Caco-2 (cell line): ENCODE data around the gene EEPD1. TPM values are rescaled to one million over a fixed set of nuclear protein-coding genes. Genes with fewer than 3 reads are reported as not detected.

Experiments
- BruUV-seq: library from RNA; stranded (reverse); fragments of 400-500 nt; replicated peaks from 2 replicates; lab custom pipeline; 2021; lab: Mats Ljungman, UMichigan
- CTCF ChIA-PET: fragments of 300-600 bp; sonication (Branson Sonifier 250); formaldehyde crosslinking; loops from one replicate; lab custom pipeline; 2022; ENCODE audit warnings: antibody characterized with exemption; lab: Charles Lee
- POLR2A ChIA-PET: fragments of 300-600 bp; sonication (Branson Sonifier 250); formaldehyde crosslinking; loops from one replicate; lab custom pipeline; 2022; ENCODE audit warnings: antibody characterized with exemption; lab: Charles Lee
- DNase-seq, 2 experiments: peaks; one replicate each; pipeline versions ENCODE4 v3.0.0 to v3.0.0-alpha.2; 2020 to 2022
- H3K27me3 ChIP-seq: replicated peaks from 2 replicates; pipeline ENCODE4 v1.6.0; 2011; ENCODE audit warnings: low read length; ENCODE audit not compliant: control insufficient read depth, insufficient read depth
- H3K36me3 ChIP-seq: 2 replicates; pipeline ENCODE4 v1.5.1; 2011; ENCODE audit warnings: low read length; ENCODE audit not compliant: control insufficient read depth, insufficient read depth
- H3K4me1 ChIP-seq: fragments of 250-450 bp; sonication (Bioruptor Pico); 2 replicates; pipeline ENCODE4 v1.5.1; 2020; ENCODE audit warnings: mild to moderate bottlenecking
- H3K4me3 ChIP-seq: 2 replicates; pipeline ENCODE4 v1.5.1; 2011; ENCODE audit warnings: low read depth, mild to moderate bottlenecking, control low read depth, low read length
- H3K9me3 ChIP-seq: fragments of 250-450 bp; sonication (Bioruptor Pico); 2 replicates; pipeline ENCODE4 v1.5.1; 2020; ENCODE audit warnings: mild to moderate bottlenecking, moderate library complexity
- H3K27ac Mint-ChIP-seq: one replicate; pipeline ENCODE4 v1.8.0; 2022; ENCODE audit warnings: mixed read lengths; ENCODE audit not compliant: unreplicated experiment
- H3K27me3 Mint-ChIP-seq: one replicate; pipeline ENCODE4 v1.8.0; 2022; ENCODE audit warnings: mixed read lengths; ENCODE audit not compliant: insufficient read depth, unreplicated experiment
- H3K36me3 Mint-ChIP-seq: one replicate; pipeline ENCODE4 v1.8.0; 2022; ENCODE audit warnings: mild to moderate bottlenecking, mixed read lengths; ENCODE audit not compliant: insufficient read depth, unreplicated experiment
- H3K4me1 Mint-ChIP-seq: one replicate; pipeline ENCODE4 v1.8.0; 2022; ENCODE audit warnings: low read depth, mixed read lengths; ENCODE audit not compliant: unreplicated experiment
- H3K4me3 Mint-ChIP-seq: one replicate; pipeline ENCODE4 v1.8.0; 2022; ENCODE audit warnings: mild to moderate bottlenecking, moderate library complexity, mixed read lengths; ENCODE audit not compliant: unreplicated experiment
- H3K9me3 Mint-ChIP-seq: one replicate; pipeline ENCODE4 v1.8.0; 2022; ENCODE audit warnings: mixed read lengths; ENCODE audit not compliant: unreplicated experiment
- intact Hi-C: fragments of 100-400 bp; cut with micrococcal nuclease; formaldehyde crosslinking; loops from one replicate; pipeline ENCODE4 v1.10.0; 2022; ENCODE audit not compliant: unreplicated experiment
- total RNA-seq: library from RNA; stranded (reverse); gene quantifications from 2 replicates; pipeline ENCODE4 v1.2.3, GENCODE V29; 2022
- TF ChIP-seq, protein P1 (sequence below), 2 experiments: fragments of 200-600 bp in 1 of 2; IDR thresholded peaks; 1 replicate in 1 of 2; 2 replicates in 1 of 2; pipeline versions ENCODE4 v1.5.1 to v1.8.0; 2011 to 2022; ENCODE audit warnings: antibody characterized with exemption in 1 of 2, control low read depth in 1 of 2, inconsistent platforms in 1 of 2, low read depth in 1 of 2, low read length in 1 of 2, mild to moderate bottlenecking in 1 of 2, moderate library complexity in 1 of 2; ENCODE audit not compliant: insufficient read depth in 1 of 2, severe bottlenecking in 1 of 2, unreplicated experiment in 1 of 2

The EEPD1 gene
- total RNA-seq, 1 experiment from 2014 or later = 1.8 TPM

- H3K36me3 Mint-ChIP-seq = no peaks in the 10 kb centered on the region
- peaks cover 5% of the 10 kb centered on the region; the same call in 1 of the 2 replicates for H3K4me1 ChIP-seq
- BruUV-seq = no TSS peak
Measured at GRCh38 chr7:36275735-36276284, 122.8 kb downstream of the EEPD1 start.

GRCh38 chr7:36276428-36277248 is 123.6 kb downstream of the EEPD1 start:
- TF ChIP-seq, protein P1, sequence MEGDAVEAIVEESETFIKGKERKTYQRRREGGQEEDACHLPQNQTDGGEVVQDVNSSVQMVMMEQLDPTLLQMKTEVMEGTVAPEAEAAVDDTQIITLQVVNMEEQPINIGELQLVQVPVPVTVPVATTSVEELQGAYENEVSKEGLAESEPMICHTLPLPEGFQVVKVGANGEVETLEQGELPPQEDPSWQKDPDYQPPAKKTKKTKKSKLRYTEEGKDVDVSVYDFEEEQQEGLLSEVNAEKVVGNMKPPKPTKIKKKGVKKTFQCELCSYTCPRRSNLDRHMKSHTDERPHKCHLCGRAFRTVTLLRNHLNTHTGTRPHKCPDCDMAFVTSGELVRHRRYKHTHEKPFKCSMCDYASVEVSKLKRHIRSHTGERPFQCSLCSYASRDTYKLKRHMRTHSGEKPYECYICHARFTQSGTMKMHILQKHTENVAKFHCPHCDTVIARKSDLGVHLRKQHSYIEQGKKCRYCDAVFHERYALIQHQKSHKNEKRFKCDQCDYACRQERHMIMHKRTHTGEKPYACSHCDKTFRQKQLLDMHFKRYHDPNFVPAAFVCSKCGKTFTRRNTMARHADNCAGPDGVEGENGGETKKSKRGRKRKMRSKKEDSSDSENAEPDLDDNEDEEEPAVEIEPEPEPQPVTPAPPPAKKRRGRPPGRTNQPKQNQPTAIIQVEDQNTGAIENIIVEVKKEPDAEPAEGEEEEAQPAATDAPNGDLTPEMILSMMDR (IDR thresholded peaks at IDR 0.05; ENCODE audit: insufficient read depth in 1 of 2, low read depth in 1 of 2, low read length in 1 of 2, severe bottlenecking in 1 of 2, unreplicated experiment in 1 of 2) = no peak
- Histone ChIP-seq H3K9me3 (no peaks in the 10 kb centered on the region), H3K36me3 (no peaks in the 10 kb centered on the region), H3K4me1 (peaks cover 5% of the 10 kb centered on the region; the same call in 1 of the 2 replicates), H3K4me3 (no peak overlapping the region), H3K27me3 (no peaks in the 10 kb centered on the region)
- Mint-ChIP-seq H3K27me3 (no peaks in the 10 kb centered on the region), H3K36me3 (no peaks in the 10 kb centered on the region), H3K9me3 (no peaks in the 10 kb centered on the region), H3K27ac (no peak overlapping the region), H3K4me1 (peaks cover 5% of the 10 kb centered on the region), H3K4me3 (no peak overlapping the region)
- no TSS peak for BruUV-seq
- intact Hi-C loops = no loop called here
- no peak for DNase-seq
- POLR2A ChIA-PET = no interaction called here
- CTCF ChIA-PET = no interaction called here

More at GRCh38 chr7:36275735-36276284, 122.8 kb downstream of the EEPD1 start:
- intact Hi-C loops = no loop called here
- Histone ChIP-seq H3K36me3 (no peaks in the 10 kb centered on the region), H3K9me3 (no peaks in the 10 kb centered on the region), H3K4me3 (no peak overlapping the region), H3K27me3 (no peaks in the 10 kb centered on the region)
- TF ChIP-seq, protein P1 (IDR thresholded peaks at IDR 0.05; ENCODE audit: insufficient read depth in 1 of 2, low read depth in 1 of 2, low read length in 1 of 2, severe bottlenecking in 1 of 2, unreplicated experiment in 1 of 2) = no peak
- Mint-ChIP-seq H3K4me1 (peaks cover 5% of the 10 kb centered on the region), H3K27ac (no peak overlapping the region), H3K9me3 (no peaks in the 10 kb centered on the region), H3K4me3 (no peak overlapping the region), H3K27me3 (no peaks in the 10 kb centered on the region)
- ChIA-PET CTCF (no interaction called here), POLR2A (no interaction called here)
- no peak for DNase-seq

GRCh38 chr7:36277249-36277542 is 124.1 kb downstream of the EEPD1 start:
- TF ChIP-seq, protein P1 (IDR thresholded peaks at IDR 0.05; ENCODE audit: insufficient read depth in 1 of 2, low read depth in 1 of 2, low read length in 1 of 2, severe bottlenecking in 1 of 2, unreplicated experiment in 1 of 2) = no peak
- intact Hi-C loops = no loop called here
- H3K9me3 ChIP-seq = no peaks in the 10 kb centered on the region
- Mint-ChIP-seq H3K4me3 (no peak overlapping the region), H3K27me3 (no peaks in the 10 kb centered on the region), H3K27ac (no peak overlapping the region), H3K4me1 (peaks cover 4% of the 10 kb centered on the region), H3K36me3 (no peaks in the 10 kb centered on the region), H3K9me3 (no peaks in the 10 kb centered on the region)
- H3K4me3 ChIP-seq = no peak overlapping the region
- CTCF ChIA-PET = no interaction called here
- peaks cover 5% of the 10 kb centered on the region; the same call in 1 of the 2 replicates for H3K4me1 ChIP-seq
- no TSS peak for BruUV-seq
- no peaks in the 10 kb centered on the region for H3K36me3 ChIP-seq
- POLR2A ChIA-PET = no interaction called here
- no peak for DNase-seq
- H3K27me3 ChIP-seq = no peaks in the 10 kb centered on the region
